AG04450 (cell line): ENCODE measurements around the gene IGSF9B. TPM values are rescaled to one million over a fixed set of nuclear protein-coding genes. Genes with fewer than 3 reads are reported as not detected.

Source experiments
- CTCF ChIA-PET: fragments of 300-600, 350-600 bp; formaldehyde crosslinking; extraction: SDS; loops from one replicate; lab custom pipeline; 2022; ENCODE audit warnings: antibody characterized with exemption, inconsistent platforms; lab: Charles Lee
- POLR2A ChIA-PET: fragments of 350-600 bp; formaldehyde crosslinking; extraction: SDS; loops from one replicate; lab custom pipeline; 2021; ENCODE audit warnings: antibody characterized with exemption, inconsistent platforms; lab: Yijun Ruan, JAX
- DNase-seq: peaks from one replicate; pipeline ENCODE4 v3.0.0-alpha.2; 2011; ENCODE audit warnings: low read depth, low spot score
- H3K27ac ChIP-seq: one replicate; pipeline ENCODE4 v1.5.1; 2012; ENCODE audit warnings: low read depth, low read length, control low read depth
- H3K27me3 ChIP-seq: one replicate; pipeline ENCODE4 v1.6.0; 2012; ENCODE audit warnings: low read length; ENCODE audit not compliant: control insufficient read depth, insufficient read depth
- H3K4me3 ChIP-seq: 2 replicates; pipeline ENCODE4 v1.5.1; 2011; ENCODE audit warnings: mild to moderate bottlenecking, low read depth, low read length, control low read depth
- H3K9me3 ChIP-seq: 2 replicates; pipeline ENCODE4 v1.5.1; 2012; ENCODE audit warnings: low read length; ENCODE audit not compliant: control insufficient read depth, insufficient read depth
- CTCF ChIP-seq: IDR thresholded peaks from 2 replicates; pipeline ENCODE4 v1.5.1; 2011; ENCODE audit warnings: low read depth, low read length, control low read depth, inconsistent platforms
- polyA plus RNA-seq: library from polyadenylated mRNA; depleted of rRNA; stranded (reverse); fragments of >200 nt; gene quantifications from 2 replicates; pipeline ENCODE4 v1.2.3, GENCODE V29; 2011

Gene IGSF9B
- polyA plus RNA-seq, 1 experiment, result not detected

- Histone ChIP-seq H3K9me3 (no peaks in the 10 kb centered on the region; the same call in 1 of the 2 replicates), H3K4me3 (no peak overlapping the region), H3K27ac (no peak overlapping the region), H3K27me3 (peaks cover 26% of the 10 kb centered on the region)
- no peak for DNase-seq
- peak; percentile 48 for TF ChIP-seq CTCF
- ChIA-PET CTCF (interaction anchor here (0.9 to 1.4 kb wide), 4 partner anchors 19 to 184 kb away, joined by 3 read pairs; no protein-coding TSS in a partner anchor), POLR2A (no interaction called here)
These were observed 9.4 kb downstream of the IGSF9B start for GRCh38 chr11:133947321-133947756.

- peaks cover 20% of the 10 kb centered on the region for H3K27me3 ChIP-seq
- no peak overlapping the region for H3K27ac ChIP-seq
- H3K9me3 ChIP-seq, result no peaks in the 10 kb centered on the region; the same call in 1 of the 2 replicates
- ChIA-PET CTCF (interaction anchor here (0.6 to 1.4 kb wide), 5 partner anchors 18 to 237 kb away, joined by 3 read pairs; no protein-coding TSS in a partner anchor), POLR2A (interaction anchor here (0.8 kb wide), 1 partner anchor 11 kb away, joined by 3 read pairs; no protein-coding TSS in a partner anchor)
- DNase-seq, result no peak
- no peak overlapping the region for H3K4me3 ChIP-seq
- TF ChIP-seq CTCF, result no peak
These were observed 10.0 kb downstream of the IGSF9B start for GRCh38 chr11:133946541-133947318.

- H3K4me3 ChIP-seq, result no peak overlapping the region
- DNase-seq, result no peak
- no peak overlapping the region for H3K27ac ChIP-seq
- H3K27me3 ChIP-seq, result peaks cover 18% of the 10 kb centered on the region
- POLR2A ChIA-PET, result interaction anchor here (0.8 kb wide), 1 partner anchor 11 kb away, joined by 3 read pairs; no protein-coding TSS in a partner anchor
- TF ChIP-seq CTCF, result no peak
- CTCF ChIA-PET, result interaction anchor here (0.6 kb wide), 1 partner anchor 238 kb away, joined by 3 read pairs; no protein-coding TSS in a partner anchor
- H3K9me3 ChIP-seq, result no peaks in the 10 kb centered on the region; the same call in 1 of the 2 replicates
These were observed 10.7 kb downstream of the IGSF9B start for GRCh38 chr11:133946051-133946450.

- H3K27ac ChIP-seq, result no peak overlapping the region
- no peak for DNase-seq
- ChIA-PET POLR2A (no interaction called here), CTCF (no interaction called here)
- H3K27me3 ChIP-seq, result peaks cover 17% of the 10 kb centered on the region
- H3K4me3 ChIP-seq, result no peak overlapping the region
- no peak for TF ChIP-seq CTCF
- H3K9me3 ChIP-seq, result peaks cover 4% of the 10 kb centered on the region; the same call in 1 of the 2 replicates
These were observed 11.4 kb downstream of the IGSF9B start for GRCh38 chr11:133945087-133945974.
